Mucosa of descending colon (tissue), 3 donors: ENCODE data around the gene TIGD6. TPM values are rescaled to one million over a fixed set of nuclear protein-coding genes. Genes with fewer than 3 reads are reported as not detected.
A peak's percentile ranks its signal among the peaks of the same experiment; 100 is the strongest.
"Not testable (repeated sequence)": the region's sequence is repeated elsewhere in the genome, so short reads cannot be mapped to it uniquely, and the experiment has no call there.

Experiments
- ATAC-seq: fragments of 200-7000 bp; cut with Tn5 transposase; one replicate; pipeline ENCODE4 v1.9.1; 2020; ENCODE audit warnings: mild to moderate bottlenecking, moderate library complexity
- DNase-seq, 3 donors: peaks; one replicate each; pipeline ENCODE4 v3.0.0-alpha.2; 2020
- H3K36me3 ChIP-seq: fragments of 200-600 bp; one replicate; pipeline ENCODE4 v1.8.0; 2021; ENCODE audit warnings: low read depth, mild to moderate bottlenecking
- H3K4me1 ChIP-seq: fragments of 200-600 bp; one replicate; pipeline ENCODE4 v1.8.0; 2021; ENCODE audit warnings: low read depth, mild to moderate bottlenecking
- H3K4me3 ChIP-seq: fragments of 200-600 bp; one replicate; pipeline ENCODE4 v1.8.0; 2021; ENCODE audit warnings: mild to moderate bottlenecking
- H3K9me3 ChIP-seq: fragments of 200-600 bp; one replicate; pipeline ENCODE4 v1.8.0; 2021; ENCODE audit warnings: mild to moderate bottlenecking
- CTCF ChIP-seq: fragments of 200-600 bp; IDR thresholded peaks from one replicate; pipeline ENCODE4 v1.8.0; 2022; ENCODE audit warnings: antibody characterized with exemption, mild to moderate bottlenecking
- intact Hi-C, 2 donors: fragments of 100-400 bp; cut with DNase I in 1 of 2; cut with micrococcal nuclease in 1 of 2; formaldehyde crosslinking; loops; one replicate each; pipeline versions ENCODE4 v1.11.0 to v1.11.1; 2022; cut with DNase I, micrococcal nuclease
- total RNA-seq, 3 donors: library from RNA; stranded (reverse); fragmentation: NEBNext Ultra II Directional in 2 of 3; extraction: Animal tissue kit (Norgen Biotek cat#: 25700) in 2 of 3; gene quantifications; one replicate each; pipeline versions ENCODE4 v1.2.1 to v1.2.4, GENCODE V29; 2021 to 2023
- donor health status: DM: no; HTN: no; CAD: no; lungs with moderate emphysema.
- donor health status: DM: no; HTN: no; CAD: no.
- donor health status: DM: no; HTN: yes; CAD: no.

The TIGD6 gene
- total RNA-seq, 3 donors from 2014 or later: 3.0 to 4.3 (median 4.2) TPM

DNA sequence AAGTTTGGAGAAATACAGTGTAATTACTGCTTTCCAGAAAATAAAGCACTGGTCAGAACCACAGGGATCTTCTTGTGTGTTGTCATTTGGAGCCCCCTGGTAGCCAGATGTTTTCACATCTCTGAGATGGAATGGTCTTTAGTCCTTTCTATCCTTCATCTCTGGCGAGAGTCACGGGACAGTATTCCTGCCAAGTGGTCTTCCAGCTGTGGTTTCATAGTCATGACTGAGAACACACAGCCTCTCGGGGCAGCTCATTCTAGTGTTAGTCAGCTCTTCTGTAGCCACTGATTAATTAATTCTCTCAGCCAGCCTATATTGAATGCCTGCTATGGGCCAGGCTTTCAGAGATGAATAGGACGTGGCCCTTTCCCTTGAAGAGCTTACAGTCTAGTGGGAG lies 34.2 kb upstream of the TIGD6 start:
- DNase-seq (no peak), ATAC-seq (peak; percentile 23)
- TF ChIP-seq CTCF: no peak
- Histone ChIP-seq H3K36me3 (peaks cover 7% of the 10 kb centered on the region), H3K4me1 (no peaks in the 10 kb centered on the region), H3K9me3 (no peaks in the 10 kb centered on the region), H3K4me3 (no peak overlapping the region)
- intact Hi-C loops: no loop called here

GRCh38 chr5:150033334-150033733 lies 32.9 kb upstream of the TIGD6 start:
- intact Hi-C loops: no loop called here

GRCh38 chr5:150028047-150028446 lies 27.6 kb upstream of the TIGD6 start:
- H3K4me3 ChIP-seq, DNase-seq, H3K36me3 ChIP-seq, H3K9me3 ChIP-seq, intact Hi-C loops, ATAC-seq, H3K4me1 ChIP-seq: not testable (repeated sequence)

More at GRCh38 chr5:150033334-150033733, 32.9 kb upstream of the TIGD6 start:
- H3K4me1 ChIP-seq: no peaks in the 10 kb centered on the region
- no peak overlapping the region for H3K4me3 ChIP-seq
- H3K9me3 ChIP-seq: no peaks in the 10 kb centered on the region
- no peak for ATAC-seq
- TF ChIP-seq CTCF: no peak
- H3K36me3 ChIP-seq: peaks cover 7% of the 10 kb centered on the region
- no peak for DNase-seq

GRCh38 chr5:150026682-150027172 lies 26.3 kb upstream of the TIGD6 start:
- no peak for TF ChIP-seq CTCF
- ATAC-seq: no peak
- no peak for DNase-seq
- H3K9me3 ChIP-seq: no peaks in the 10 kb centered on the region
- H3K36me3 ChIP-seq: peaks cover 4% of the 10 kb centered on the region
- H3K4me3 ChIP-seq: no peak overlapping the region
- intact Hi-C loops: no loop called here
- no peaks in the 10 kb centered on the region for H3K4me1 ChIP-seq

DNA sequence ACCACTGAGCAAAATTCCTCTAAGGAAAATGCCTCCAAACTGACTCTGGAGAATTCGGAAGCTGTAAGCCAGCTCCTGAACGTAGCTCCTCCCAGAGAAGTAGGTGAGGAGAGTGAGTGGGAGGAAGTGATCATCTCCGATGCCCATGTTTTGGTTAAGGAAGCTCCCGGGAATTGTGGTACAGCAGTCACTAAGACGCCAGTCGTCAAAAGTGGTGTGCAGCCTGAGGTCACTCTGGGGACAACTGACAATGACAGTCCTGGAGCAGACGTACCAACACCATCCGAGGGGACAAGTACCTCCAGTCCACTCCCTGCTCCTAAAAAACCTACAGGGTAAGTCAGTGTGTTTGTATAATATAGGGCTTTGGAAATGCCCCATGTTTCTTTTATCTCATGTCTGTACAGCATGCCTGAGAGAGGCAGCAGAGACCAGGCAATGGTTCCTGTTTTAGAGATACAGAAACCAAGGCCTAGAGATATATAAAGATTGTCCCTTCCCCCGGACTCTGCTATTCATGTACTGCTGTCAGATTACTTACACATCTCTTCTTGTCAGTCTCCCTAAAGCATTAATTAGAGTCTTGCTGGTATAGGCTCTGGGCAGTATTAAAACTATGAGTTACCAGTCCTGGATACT lies 24.0 kb upstream of the TIGD6 start:
- ATAC-seq: no peak
- peaks cover 10% of the 10 kb centered on the region for H3K36me3 ChIP-seq
- no peaks in the 10 kb centered on the region for H3K4me1 ChIP-seq
- H3K4me3 ChIP-seq: no peak overlapping the region
- TF ChIP-seq CTCF: no peak
- no peak for DNase-seq
- intact Hi-C loops: no loop called here
- H3K9me3 ChIP-seq: no peaks in the 10 kb centered on the region

GRCh38 chr5:150023136-150023535 lies 22.7 kb upstream of the TIGD6 start:
- H3K36me3 ChIP-seq: peaks cover 10% of the 10 kb centered on the region
- intact Hi-C loops: no loop called here
- DNase-seq (no peak), ATAC-seq (no peak)
- TF ChIP-seq CTCF: no peak
- no peak overlapping the region for H3K4me3 ChIP-seq
- H3K4me1 ChIP-seq: no peaks in the 10 kb centered on the region
- H3K9me3 ChIP-seq: no peaks in the 10 kb centered on the region
